NB4 (cell line): Measurements from ENCODE around the gene PAFAH1B2.
"Not testable (repeated sequence)": the region's sequence is repeated elsewhere in the genome, so short reads cannot be mapped to it uniquely, and the experiment has no call there.

Experiments used
- DNase-seq: peaks from one replicate; pipeline ENCODE4 v3.0.0; 2010; ENCODE audit warnings: low read depth
- H3K4me3 ChIP-seq: one replicate; pipeline ENCODE4 v1.5.1; 2011; ENCODE audit warnings: mild to moderate bottlenecking, low read depth, low read length, moderate library complexity
- MYC ChIP-seq: IDR thresholded peaks from 2 replicates; pipeline ENCODE4 v1.6.1; 2011; ENCODE audit warnings: low read depth, low read length
- POLR2A ChIP-seq: IDR thresholded peaks from 2 replicates; pipeline ENCODE4 v1.6.1; 2011; ENCODE audit warnings: mild to moderate bottlenecking; ENCODE audit not compliant: insufficient read length; ENCODE audit errors: extremely low read depth
- TF ChIP-seq, protein P1 (sequence below): IDR thresholded peaks from 2 replicates; pipeline ENCODE4 v1.6.1; 2011; ENCODE audit warnings: low read depth, low read length
- TF ChIP-seq, protein P2 (sequence below): IDR thresholded peaks from one replicate; pipeline ENCODE4 v1.5.1; 2012; ENCODE audit warnings: low read depth, low read length

PAFAH1B2 gene

DNA sequence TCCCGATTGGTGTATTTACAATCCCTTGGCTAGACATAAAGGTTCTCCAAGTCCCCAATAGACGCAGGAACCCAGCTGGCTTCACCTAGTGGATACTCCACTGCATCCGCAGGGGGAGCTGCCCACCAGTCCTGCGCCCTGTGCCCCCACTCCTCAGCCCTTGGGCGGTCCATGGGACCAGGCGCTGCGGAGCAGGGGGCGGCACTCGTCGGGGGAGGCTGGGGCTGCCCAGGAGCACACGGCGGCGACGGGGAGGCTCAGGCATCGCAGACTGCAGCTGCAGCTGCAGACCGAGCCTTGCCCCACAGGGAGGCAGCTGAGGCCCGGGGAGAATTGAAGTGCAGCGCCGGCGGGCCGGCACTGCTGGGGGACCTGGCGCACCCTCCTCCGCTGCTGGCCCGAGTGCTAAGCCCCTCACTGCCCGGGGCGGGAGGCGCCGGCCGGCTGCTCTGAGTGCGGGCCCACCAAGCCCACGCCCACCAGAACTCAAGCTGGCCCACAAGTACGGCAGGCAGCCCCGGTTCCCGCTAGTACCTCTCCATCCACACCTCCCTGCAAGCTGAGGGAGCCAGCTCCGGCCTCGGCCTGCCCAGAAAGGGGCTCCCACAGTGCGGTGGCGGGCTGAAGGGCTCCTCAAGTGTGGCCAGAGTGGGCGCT lies 33.7 kb upstream of the PAFAH1B2 start:
- no peak for DNase-seq
- TF ChIP-seq MYC (no peak), POLR2A (no peak)
- TF ChIP-seq, protein P1, sequence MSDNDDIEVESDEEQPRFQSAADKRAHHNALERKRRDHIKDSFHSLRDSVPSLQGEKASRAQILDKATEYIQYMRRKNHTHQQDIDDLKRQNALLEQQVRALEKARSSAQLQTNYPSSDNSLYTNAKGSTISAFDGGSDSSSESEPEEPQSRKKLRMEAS = no peak
- TF ChIP-seq, protein P2, sequence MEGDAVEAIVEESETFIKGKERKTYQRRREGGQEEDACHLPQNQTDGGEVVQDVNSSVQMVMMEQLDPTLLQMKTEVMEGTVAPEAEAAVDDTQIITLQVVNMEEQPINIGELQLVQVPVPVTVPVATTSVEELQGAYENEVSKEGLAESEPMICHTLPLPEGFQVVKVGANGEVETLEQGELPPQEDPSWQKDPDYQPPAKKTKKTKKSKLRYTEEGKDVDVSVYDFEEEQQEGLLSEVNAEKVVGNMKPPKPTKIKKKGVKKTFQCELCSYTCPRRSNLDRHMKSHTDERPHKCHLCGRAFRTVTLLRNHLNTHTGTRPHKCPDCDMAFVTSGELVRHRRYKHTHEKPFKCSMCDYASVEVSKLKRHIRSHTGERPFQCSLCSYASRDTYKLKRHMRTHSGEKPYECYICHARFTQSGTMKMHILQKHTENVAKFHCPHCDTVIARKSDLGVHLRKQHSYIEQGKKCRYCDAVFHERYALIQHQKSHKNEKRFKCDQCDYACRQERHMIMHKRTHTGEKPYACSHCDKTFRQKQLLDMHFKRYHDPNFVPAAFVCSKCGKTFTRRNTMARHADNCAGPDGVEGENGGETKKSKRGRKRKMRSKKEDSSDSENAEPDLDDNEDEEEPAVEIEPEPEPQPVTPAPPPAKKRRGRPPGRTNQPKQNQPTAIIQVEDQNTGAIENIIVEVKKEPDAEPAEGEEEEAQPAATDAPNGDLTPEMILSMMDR = no peak

DNA sequence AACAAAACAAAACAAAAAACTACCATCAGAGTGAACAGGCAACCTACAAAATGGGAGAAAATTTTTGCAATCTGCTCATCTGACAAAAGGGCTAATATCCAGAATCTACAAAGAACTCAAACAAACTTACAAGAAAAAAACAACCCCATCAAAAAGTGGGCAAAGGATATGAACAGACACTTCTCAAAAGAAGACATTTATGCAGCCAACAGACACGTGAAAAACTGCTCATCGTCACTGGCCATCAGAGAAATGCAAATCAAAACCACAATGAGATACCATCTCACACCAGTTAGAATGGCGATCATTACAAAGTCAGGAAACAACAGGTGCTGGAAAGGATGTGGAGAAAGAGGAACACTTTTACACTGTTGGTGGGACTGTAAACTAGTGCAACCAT lies 31.6 kb upstream of the PAFAH1B2 start:
- not testable (repeated sequence) for H3K4me3 ChIP-seq, DNase-seq

More for the DNA sequence above, 33.7 kb upstream of the PAFAH1B2 start:
- no peak overlapping the region for H3K4me3 ChIP-seq

DNA sequence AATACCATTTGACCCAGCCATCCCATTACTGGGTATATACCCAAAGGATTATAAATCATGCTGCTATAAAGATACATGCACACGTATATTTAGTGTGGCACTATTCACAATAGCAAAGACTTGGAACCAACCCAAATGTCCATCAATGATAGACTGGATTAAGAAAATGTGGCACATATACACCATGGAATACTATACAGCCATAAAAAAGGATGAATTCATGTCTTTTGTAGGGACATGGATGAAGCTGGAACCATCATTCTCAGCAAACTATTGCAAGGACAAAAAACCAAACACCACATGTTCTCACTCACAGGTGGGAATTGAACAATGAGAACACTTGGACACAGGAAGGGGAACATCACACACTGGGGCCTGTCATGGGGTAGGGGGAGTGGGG lies 31.1 kb upstream of the PAFAH1B2 start:
- not testable (repeated sequence) for H3K4me3 ChIP-seq

DNA sequence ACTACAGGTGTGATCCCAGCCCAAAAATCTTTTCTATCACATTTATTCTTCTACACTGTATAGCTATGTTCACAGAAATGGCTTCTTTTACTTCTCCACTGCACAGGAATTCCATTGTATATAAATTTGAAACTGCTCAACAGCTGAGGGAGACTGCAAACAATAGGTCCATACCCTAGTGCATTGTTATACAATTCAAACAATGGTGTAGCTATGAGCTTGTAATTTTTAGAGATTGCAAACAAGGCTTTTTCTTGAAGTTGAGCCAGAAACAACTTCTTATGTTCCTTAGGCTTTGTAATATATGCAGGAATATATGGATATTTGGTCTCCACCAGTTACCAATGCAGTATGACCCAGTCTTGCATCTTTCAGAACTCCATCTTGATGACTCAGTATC lies 26.4 kb upstream of the PAFAH1B2 start:
- DNase-seq = no peak
- TF ChIP-seq POLR2A (no peak), MYC (no peak)
- TF ChIP-seq, protein P1 = no peak
- TF ChIP-seq, protein P2 = no peak

More for the DNA sequence above, 31.1 kb upstream of the PAFAH1B2 start:
- DNase-seq = not testable (repeated sequence)

DNA sequence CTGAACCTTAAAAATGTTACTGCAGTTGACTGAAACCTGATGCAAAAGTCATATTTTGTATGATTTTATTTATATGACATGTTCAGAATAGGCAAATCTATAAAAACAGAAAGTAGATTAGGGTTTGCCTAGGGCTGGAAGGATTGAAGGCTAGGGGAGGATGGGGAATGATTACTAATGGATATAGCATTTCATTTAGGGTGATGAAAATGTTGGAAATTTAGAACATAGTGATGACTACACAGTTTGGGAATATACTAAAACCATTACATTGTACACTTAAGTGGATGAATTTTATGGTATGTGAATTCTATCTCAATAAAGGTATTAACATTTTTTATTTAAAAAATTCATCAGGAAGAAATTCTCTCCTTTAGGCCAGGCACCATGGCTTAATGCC lies 22.9 kb upstream of the PAFAH1B2 start:
- DNase-seq = no peak
- H3K4me3 ChIP-seq = no peak overlapping the region
- no peak for TF ChIP-seq POLR2A
- TF ChIP-seq, protein P1 = no peak
- no peak for TF ChIP-seq MYC
- TF ChIP-seq, protein P2 = no peak

More for the DNA sequence above, 26.4 kb upstream of the PAFAH1B2 start:
- no peak overlapping the region for H3K4me3 ChIP-seq

DNA sequence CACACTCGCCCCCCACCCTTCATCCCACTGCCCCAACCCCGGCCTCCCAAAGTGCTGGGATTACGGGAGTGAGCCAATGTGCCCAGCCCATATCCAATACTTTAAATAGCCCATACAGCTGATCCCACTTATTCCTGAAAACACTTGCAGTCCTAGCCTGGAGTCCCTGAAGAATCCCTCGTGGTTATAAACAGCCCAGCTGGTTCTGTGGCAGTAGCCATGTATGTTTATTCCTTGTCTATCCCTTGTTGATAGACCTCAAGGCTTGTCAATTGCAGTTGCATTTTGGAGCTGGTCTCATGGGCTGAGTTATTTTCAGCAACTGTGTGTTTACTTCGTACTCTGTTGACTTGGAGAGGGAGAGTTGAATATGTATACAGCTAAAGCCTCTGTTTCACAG lies 21.5 kb upstream of the PAFAH1B2 start:
- no peak for DNase-seq
- no peak overlapping the region for H3K4me3 ChIP-seq
- TF ChIP-seq MYC (no peak), POLR2A (no peak)
- TF ChIP-seq, protein P1 = no peak
- TF ChIP-seq, protein P2 = no peak

DNA sequence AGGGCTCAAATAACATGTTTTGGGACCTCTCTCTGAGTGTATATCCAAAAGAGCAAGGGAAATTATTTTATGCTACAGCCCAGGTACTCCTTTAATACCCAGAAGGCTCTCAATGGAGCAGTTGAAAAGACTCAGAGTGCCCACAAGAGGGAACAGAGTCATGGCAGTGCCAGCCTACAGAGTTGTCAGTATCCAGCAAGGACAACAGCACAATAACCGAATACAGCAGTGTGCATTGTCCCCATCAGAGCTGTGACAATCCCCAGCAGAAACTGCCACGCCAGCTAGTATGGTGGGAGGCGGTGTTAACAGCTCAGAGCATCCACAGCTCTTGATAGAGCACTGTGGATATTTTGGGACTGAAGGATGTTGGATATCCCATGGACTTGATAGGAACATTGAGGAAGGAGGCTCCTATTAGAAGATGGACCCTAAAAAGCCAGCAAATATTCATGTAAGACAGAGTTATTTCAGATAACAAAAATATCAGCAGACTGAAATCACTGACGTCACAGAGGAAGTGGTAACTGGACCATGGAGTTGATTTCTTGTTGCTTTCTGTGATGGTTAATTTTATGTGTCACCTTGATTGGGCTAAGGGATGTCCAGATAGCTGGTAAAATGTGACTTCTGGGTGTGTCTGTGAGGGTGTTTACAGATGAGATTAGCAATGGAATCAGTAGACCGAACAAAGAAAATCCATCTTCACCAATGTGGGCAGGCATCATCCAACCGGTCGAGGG lies 17.7 kb upstream of the PAFAH1B2 start:
- no peak overlapping the region for H3K4me3 ChIP-seq
- TF ChIP-seq POLR2A (no peak), MYC (no peak)
- TF ChIP-seq, protein P1 = no peak
- TF ChIP-seq, protein P2 = no peak
- DNase-seq = no peak
